Measurements from ENCODE around the gene ATP5F1D. TPM values are rescaled to one million over a fixed set of nuclear protein-coding genes. Genes with fewer than 3 reads are reported as not detected.

Gene ATP5F1D
- total and polyA plus RNA-seq, 2 of the 8 experiments (the other 6 are each of a cell fraction or from before 2014, with no cell fraction given) = 174 to 249 TPM

DNA sequence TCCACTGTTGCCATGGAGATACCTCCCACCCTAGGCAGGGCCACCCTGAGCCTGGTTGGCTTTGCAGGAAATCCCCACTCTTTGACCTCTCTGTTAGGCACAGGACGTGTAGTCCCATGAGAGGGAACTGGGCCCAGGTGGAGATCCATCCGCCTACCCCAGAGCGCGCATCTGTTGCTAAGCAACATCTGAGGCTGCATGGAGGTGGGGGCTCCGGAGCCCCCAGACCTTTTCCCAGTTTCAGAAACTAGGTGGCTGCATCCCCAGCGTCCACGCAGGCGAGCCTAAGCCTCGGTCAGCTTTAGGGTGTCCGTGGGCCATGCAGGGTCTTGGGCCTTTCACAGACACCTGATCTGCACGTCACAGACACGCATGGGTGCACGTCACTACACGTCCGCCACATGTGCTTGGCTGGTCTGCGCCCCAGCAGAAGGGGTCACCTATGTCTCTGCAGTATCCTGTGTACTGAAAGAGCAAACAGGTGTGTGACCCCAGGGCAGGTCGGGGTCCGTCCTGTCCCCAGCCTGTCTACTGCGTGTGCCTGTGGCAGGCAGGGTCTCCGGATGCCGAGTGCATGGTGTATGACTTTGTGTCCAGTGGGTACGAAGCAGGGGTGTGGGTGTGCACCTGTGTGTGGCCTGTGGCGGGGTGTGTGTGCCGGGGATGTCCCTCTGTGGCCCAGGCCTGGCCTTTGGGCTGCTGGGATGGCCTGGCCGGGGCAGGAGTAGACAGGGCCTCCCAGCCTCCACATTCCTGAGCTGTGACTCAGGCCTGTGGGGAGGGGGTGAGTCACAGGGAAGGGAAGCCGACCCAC is 23.5 kb downstream of the ATP5F1D start:
- peak overlapping the region; percentile 65; the same call in 1 of the 2 replicates for H3K27ac ChIP-seq (ENCODE audit: low read depth, low read length)
- peaks cover 2 to 8% of the 10 kb centered on the region in 2 experiments for H4K20me1 ChIP-seq (replicated peaks in 1 of 2; ENCODE audit: control insufficient read depth in 1 of 2, insufficient read depth in 2 of 2, low read length in 2 of 2)
- FAIRE-seq (no peak), DNase-seq (ENCODE audit: low read depth in 1 of 2, low spot score in 2 of 2) (peak in 1 of 2 experiments; percentile 81)
- peak overlapping the region; percentile 56 for H3K14ac ChIP-seq (ENCODE audit: insufficient read length)
- WGBS, 2 experiments (ENCODE audit: extremely low coverage in 1 of 2, insufficient coverage in 1 of 2, insufficient read length in 1 of 2, insufficient replicate concordance in 2 of 2, low coverage in 1 of 2, low lambda C conversion rate in 2 of 2, missing lambda C conversion rate in 1 of 2) = 74% methylated on average over 25 of the region's 26 CpGs; no CpG with 5 or more reads in 1 of the 2 experiments
- H3K9ac ChIP-seq (replicated peaks in 1 of 4; ENCODE audit: extremely low read depth in 1 of 4, low read depth in 3 of 4, low read length in 3 of 4) = peak overlapping the region in 1 of 4 experiments; percentile 33; a peak in 2 of 7 replicates
- H2BK5ac ChIP-seq (ENCODE audit: low read depth, low read length) = peak overlapping the region; percentile 98
- no peaks in the 10 kb centered on the region for H3K9me3 ChIP-seq (ENCODE audit: insufficient read depth in 2 of 2, low read depth in 1 of 2, low read length in 1 of 2)
- peaks cover 36% of the 10 kb centered on the region; the same call in 1 of the 2 replicates for H3K23me2 ChIP-seq (ENCODE audit: low read depth, low read length)
- H4K91ac ChIP-seq (replicated peaks; ENCODE audit: insufficient read length, low read length) = peak overlapping the region; percentile 100
- peak overlapping the region; percentile 98 for H2AK5ac ChIP-seq (ENCODE audit: low read depth, low read length)
- peak overlapping the region; percentile 24 for H3K23ac ChIP-seq (ENCODE audit: insufficient read length)
- peak overlapping the region; percentile 82 for H2BK120ac ChIP-seq (replicated peaks; ENCODE audit: low read depth, low read length)
- ChIA-PET CTCF (ENCODE audit: partially characterized antibody) (interaction anchor here (0.8 to 15.9 kb wide), 8 partner anchors 9 to 179 kb away, joined by 3 to 212 read pairs (median 4); partner anchors contain the start of gene ATP5F1D), POLR2A (ENCODE audit: partially characterized antibody) (interaction anchor here (1.2 to 19.4 kb wide), 7 partner anchors 10 to 198 kb away, joined by 3 to 456 read pairs (median 5); partner anchors contain the start of genes ARHGAP45, ATP5F1D, CBARP and FAM174C)
- H3K79me2 ChIP-seq (ENCODE audit: control insufficient read depth in 1 of 2, insufficient read depth in 2 of 2, low read length in 2 of 2) = peaks cover 3 to 5% of the 10 kb centered on the region in 2 experiments
- peak overlapping the region in 1 of 4 experiments; percentile 22; a peak in 1 of 8 replicates for H3K4me3 ChIP-seq (ENCODE audit: extremely low read depth in 1 of 4, insufficient read depth in 2 of 4, low read depth in 3 of 4, low read length in 4 of 4)
- H3K36me3 ChIP-seq (ENCODE audit: control insufficient read depth in 2 of 4, insufficient read depth in 4 of 4, low read length in 3 of 4) = no peaks in the 10 kb centered on the region
- H2BK20ac ChIP-seq (ENCODE audit: low read length) = peak overlapping the region; percentile 99
- peaks cover 0 to 10% (median 5%) of the 10 kb centered on the region in 4 experiments; a peak in 4 of 7 replicates for H3K27me3 ChIP-seq (replicated peaks in 1 of 4; ENCODE audit: control insufficient read depth in 3 of 4, extremely low read depth in 1 of 4, insufficient read depth in 3 of 4, low read length in 3 of 4)
- H4K5ac ChIP-seq (ENCODE audit: insufficient read length, low read depth, low read length) = peak overlapping the region; percentile 89
- H3K4ac ChIP-seq (replicated peaks; ENCODE audit: insufficient read length, low read depth, low read length) = peak overlapping the region; percentile 98
- peak overlapping the region; percentile 100 for H2BK15ac ChIP-seq (ENCODE audit: low read length)
- peak overlapping the region; percentile 69 for H3K56ac ChIP-seq (replicated peaks; ENCODE audit: insufficient read length, low read depth, low read length)
- peak overlapping the region; percentile 87 for H4K8ac ChIP-seq (ENCODE audit: extremely low read depth, insufficient read depth, low read length)
- H3K4me1 ChIP-seq (replicated peaks in 1 of 4; ENCODE audit: control insufficient read depth in 3 of 4, insufficient read depth in 4 of 4, low read length in 3 of 4) = peaks cover 0 to 66% (median 47%) of the 10 kb centered on the region in 4 experiments; a peak in 6 of 7 replicates
- H2BK12ac ChIP-seq (ENCODE audit: low read depth, low read length) = peak overlapping the region; percentile 90; the same call in 1 of the 2 replicates
- no peak overlapping the region for H2AFZ ChIP-seq (ENCODE audit: low read length)
- H3K4me2 ChIP-seq (ENCODE audit: insufficient read depth in 1 of 2, low read depth in 2 of 2, low read length in 2 of 2) = peak overlapping the region; percentile 57 to 83
- no peaks in the 10 kb centered on the region; the same call in 1 of the 2 replicates for H3K79me1 ChIP-seq (ENCODE audit: low read depth, low read length)
- peak overlapping the region; percentile 99 for H3K18ac ChIP-seq (ENCODE audit: extremely low read depth, low read length)
- TF ChIP-seq HDAC6 (IDR thresholded peaks at IDR 0.05; ENCODE audit: low read depth, low read length) = no peak
- TF ChIP-seq, protein P1, sequence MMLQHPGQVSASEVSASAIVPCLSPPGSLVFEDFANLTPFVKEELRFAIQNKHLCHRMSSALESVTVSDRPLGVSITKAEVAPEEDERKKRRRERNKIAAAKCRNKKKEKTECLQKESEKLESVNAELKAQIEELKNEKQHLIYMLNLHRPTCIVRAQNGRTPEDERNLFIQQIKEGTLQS (IDR thresholded peaks at IDR 0.05; ENCODE audit: insufficient read depth, low read depth, low read length) = peak; percentile 81
- no peak for TF ChIP-seq SP2 (IDR thresholded peaks at IDR 0.05; ENCODE audit: low read length)
- 0 out of 2 replicates have a peak, but pooled peaks have one; percentile 23 for TF ChIP-seq SP1 (IDR thresholded peaks at IDR 0.05; ENCODE audit: low read depth, low read length)
- TF ChIP-seq, protein P2, sequence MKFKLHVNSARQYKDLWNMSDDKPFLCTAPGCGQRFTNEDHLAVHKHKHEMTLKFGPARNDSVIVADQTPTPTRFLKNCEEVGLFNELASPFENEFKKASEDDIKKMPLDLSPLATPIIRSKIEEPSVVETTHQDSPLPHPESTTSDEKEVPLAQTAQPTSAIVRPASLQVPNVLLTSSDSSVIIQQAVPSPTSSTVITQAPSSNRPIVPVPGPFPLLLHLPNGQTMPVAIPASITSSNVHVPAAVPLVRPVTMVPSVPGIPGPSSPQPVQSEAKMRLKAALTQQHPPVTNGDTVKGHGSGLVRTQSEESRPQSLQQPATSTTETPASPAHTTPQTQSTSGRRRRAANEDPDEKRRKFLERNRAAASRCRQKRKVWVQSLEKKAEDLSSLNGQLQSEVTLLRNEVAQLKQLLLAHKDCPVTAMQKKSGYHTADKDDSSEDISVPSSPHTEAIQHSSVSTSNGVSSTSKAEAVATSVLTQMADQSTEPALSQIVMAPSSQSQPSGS (IDR thresholded peaks at IDR 0.05; ENCODE audit: low read length) = peak; percentile 93
- peak; percentile 99 for TF ChIP-seq JUN (IDR thresholded peaks at IDR 0.05; ENCODE audit: low read depth, low read length)
- TF ChIP-seq RBBP5 (IDR thresholded peaks at IDR 0.05; ENCODE audit: borderline replicate concordance, low read depth, low read length) = no peak
- TF ChIP-seq SUZ12 (IDR thresholded peaks at IDR 0.05; ENCODE audit: low read length) = no peak

All from H1 (cell line).